Fibroblast of mammary gland (primary cell): ENCODE results near the gene TARBP2.

Experiments
- DNase-seq: peaks from one replicate; pipeline ENCODE4 v3.0.0-alpha.2; 2010; ENCODE audit warnings: low read depth
- H3K4me3 ChIP-seq: 2 replicates; pipeline ENCODE4 v1.5.1; 2011; ENCODE audit warnings: low read depth, mild to moderate bottlenecking, low read length, moderate library complexity; ENCODE audit not compliant: control insufficient read depth
- CTCF ChIP-seq: conservative IDR thresholded peaks from 2 replicates; pipeline ENCODE4 v1.5.1; 2011; ENCODE audit warnings: low read depth, low read length, inconsistent platforms; ENCODE audit not compliant: control insufficient read depth, insufficient read depth

TARBP2 gene

GRCh38 chr12:53484686-53485575, 16.2 kb upstream of the TARBP2 start:
- no peak overlapping the region for H3K4me3 ChIP-seq
- no peak for DNase-seq
- TF ChIP-seq CTCF, result no peak

- no peak for DNase-seq
- no peak for TF ChIP-seq CTCF
- H3K4me3 ChIP-seq, result no peak overlapping the region
Measured at GRCh38 chr12:53485955-53486735, 14.9 kb upstream of the TARBP2 start.

- no peak overlapping the region for H3K4me3 ChIP-seq
- no peak for TF ChIP-seq CTCF
- DNase-seq, result no peak
Measured at GRCh38 chr12:53486736-53487487, 14.2 kb upstream of the TARBP2 start.

- TF ChIP-seq CTCF, result no peak
- H3K4me3 ChIP-seq, result no peak overlapping the region
- no peak for DNase-seq
Measured at GRCh38 chr12:53489242-53489864, 11.7 kb upstream of the TARBP2 start.

- TF ChIP-seq CTCF, result no peak
- H3K4me3 ChIP-seq, result peak overlapping the region; percentile 54
- no peak for DNase-seq
Measured at GRCh38 chr12:53492188-53492587, 8.9 kb upstream of the TARBP2 start.
